Mesenchymal stem cell (in vitro differentiated cells and primary cell): ENCODE measurements around the gene MZF1.

Source experiments
- DNase-seq: peaks from one replicate; pipeline ENCODE4 v3.0.0-alpha.2; 2013
- H2AFZ ChIP-seq: one replicate; pipeline ENCODE4 v1.6.1; 2013; ENCODE audit warnings: low read depth, mild to moderate bottlenecking, control low read depth, inconsistent platforms, low read length, moderate library complexity
- H2AK5ac ChIP-seq: 2 replicates; pipeline ENCODE4 v1.6.1; 2013; ENCODE audit warnings: low read length, moderate library complexity, mild to moderate bottlenecking, inconsistent platforms; ENCODE audit not compliant: severe bottlenecking
- H2BK120ac ChIP-seq: one replicate; pipeline ENCODE4 v1.6.1; 2013; ENCODE audit warnings: low read depth, mild to moderate bottlenecking, inconsistent platforms, low read length, moderate library complexity
- H2BK12ac ChIP-seq, 2 experiments: one replicate each; pipeline ENCODE4 v1.6.1; 2013; ENCODE audit warnings: inconsistent platforms in 2 of 2, low read length in 2 of 2, mild to moderate bottlenecking in 2 of 2, moderate library complexity in 2 of 2, control low read depth in 1 of 2
- H2BK15ac ChIP-seq: one replicate; pipeline ENCODE4 v1.6.1; 2013; ENCODE audit warnings: mild to moderate bottlenecking, low read depth, inconsistent platforms; ENCODE audit not compliant: poor library complexity, severe bottlenecking
- H2BK5ac ChIP-seq: 2 replicates; pipeline ENCODE4 v1.6.1; 2013; ENCODE audit warnings: low read depth, mild to moderate bottlenecking, low read length, control low read depth, inconsistent platforms; ENCODE audit not compliant: poor library complexity, severe bottlenecking
- H3K14ac ChIP-seq, 2 experiments: one replicate each; pipeline ENCODE4 v1.6.1; 2013; ENCODE audit warnings: inconsistent platforms in 2 of 2, low read length in 2 of 2, control low read depth in 1 of 2, mild to moderate bottlenecking in 1 of 2, moderate library complexity in 1 of 2
- H3K18ac ChIP-seq, 2 experiments: one replicate each; pipeline ENCODE4 v1.6.1; 2013; ENCODE audit warnings: inconsistent platforms in 2 of 2, low read length in 2 of 2, control low read depth in 1 of 2, low read depth in 1 of 2, mild to moderate bottlenecking in 1 of 2
- H3K23ac ChIP-seq, 2 experiments: one replicate each; pipeline ENCODE4 v1.6.1; 2013; ENCODE audit warnings: inconsistent platforms in 2 of 2, low read length in 2 of 2, mild to moderate bottlenecking in 2 of 2, moderate library complexity in 2 of 2, control low read depth in 1 of 2
- H3K27ac ChIP-seq: 2 replicates; pipeline ENCODE4 v1.5.1; 2013; ENCODE audit warnings: mild to moderate bottlenecking, moderate library complexity, low read length, control low read depth, inconsistent platforms; ENCODE audit not compliant: poor library complexity, severe bottlenecking
- H3K27me3 ChIP-seq, 2 experiments: 2 replicates each; pipeline versions ENCODE4 v1.6.1 to v1.7.0; 2013; ENCODE audit warnings: low read length in 2 of 2, mild to moderate bottlenecking in 2 of 2, moderate library complexity in 2 of 2, control low read depth in 1 of 2, inconsistent platforms in 1 of 2; ENCODE audit not compliant: control insufficient read depth in 1 of 2, insufficient read depth in 1 of 2
- H3K36me3 ChIP-seq, 2 experiments: 2 replicates each; pipeline versions ENCODE4 v1.6.1 to v1.7.0; 2013; ENCODE audit warnings: low read length in 2 of 2, control low read depth in 1 of 2, inconsistent platforms in 1 of 2, low read depth in 1 of 2, mild to moderate bottlenecking in 1 of 2; ENCODE audit not compliant: insufficient read depth in 2 of 2, control insufficient read depth in 1 of 2
- H3K4ac ChIP-seq, 2 experiments: one replicate each; pipeline ENCODE4 v1.6.1; 2013; ENCODE audit warnings: inconsistent platforms in 2 of 2, low read length in 2 of 2, mild to moderate bottlenecking in 2 of 2, moderate library complexity in 2 of 2, control low read depth in 1 of 2, low read depth in 1 of 2
- H3K4me1 ChIP-seq: 2 replicates; pipeline ENCODE4 v1.6.1; 2013; ENCODE audit warnings: low read depth, low read length, control low read depth; ENCODE audit not compliant: control insufficient read depth, insufficient read depth
- H3K4me2 ChIP-seq: 2 replicates; pipeline ENCODE4 v1.6.1; 2013; ENCODE audit warnings: low read length, mild to moderate bottlenecking, inconsistent platforms; ENCODE audit not compliant: poor library complexity, severe bottlenecking
- H3K4me3 ChIP-seq, 2 experiments: 2 replicates each; pipeline versions ENCODE4 v1.5.1 to v1.7.0; 2013; ENCODE audit warnings: low read length in 2 of 2, mild to moderate bottlenecking in 2 of 2, control low read depth in 1 of 2, low read depth in 1 of 2; ENCODE audit not compliant: insufficient read depth in 1 of 2
- H3K79me1 ChIP-seq: replicated peaks from 2 replicates; pipeline ENCODE4 v1.6.1; 2013; ENCODE audit warnings: mild to moderate bottlenecking, control low read depth, low read length, inconsistent platforms; ENCODE audit not compliant: poor library complexity, severe bottlenecking
- H3K9ac ChIP-seq: 2 replicates; pipeline ENCODE4 v1.7.0; 2013; ENCODE audit warnings: mild to moderate bottlenecking, low read length, moderate library complexity
- H3K9me3 ChIP-seq: 2 replicates; pipeline ENCODE4 v1.7.0; 2013; ENCODE audit warnings: mild to moderate bottlenecking, low read length; ENCODE audit not compliant: control insufficient read depth
- H4K8ac ChIP-seq: one replicate; pipeline ENCODE4 v1.6.1; 2013; ENCODE audit warnings: inconsistent platforms, mild to moderate bottlenecking, low read length, moderate library complexity
- H4K91ac ChIP-seq: one replicate; pipeline ENCODE4 v1.6.1; 2013; ENCODE audit warnings: mild to moderate bottlenecking, low read length, inconsistent platforms
- WGBS: methylation state at CpG from one replicate; pipeline ENCODE4 v1.1.7; 2013; ENCODE audit warnings: mixed read lengths; 5-methylcytosine and 5-hydroxymethylcytosine counted together

The MZF1 gene

DNA sequence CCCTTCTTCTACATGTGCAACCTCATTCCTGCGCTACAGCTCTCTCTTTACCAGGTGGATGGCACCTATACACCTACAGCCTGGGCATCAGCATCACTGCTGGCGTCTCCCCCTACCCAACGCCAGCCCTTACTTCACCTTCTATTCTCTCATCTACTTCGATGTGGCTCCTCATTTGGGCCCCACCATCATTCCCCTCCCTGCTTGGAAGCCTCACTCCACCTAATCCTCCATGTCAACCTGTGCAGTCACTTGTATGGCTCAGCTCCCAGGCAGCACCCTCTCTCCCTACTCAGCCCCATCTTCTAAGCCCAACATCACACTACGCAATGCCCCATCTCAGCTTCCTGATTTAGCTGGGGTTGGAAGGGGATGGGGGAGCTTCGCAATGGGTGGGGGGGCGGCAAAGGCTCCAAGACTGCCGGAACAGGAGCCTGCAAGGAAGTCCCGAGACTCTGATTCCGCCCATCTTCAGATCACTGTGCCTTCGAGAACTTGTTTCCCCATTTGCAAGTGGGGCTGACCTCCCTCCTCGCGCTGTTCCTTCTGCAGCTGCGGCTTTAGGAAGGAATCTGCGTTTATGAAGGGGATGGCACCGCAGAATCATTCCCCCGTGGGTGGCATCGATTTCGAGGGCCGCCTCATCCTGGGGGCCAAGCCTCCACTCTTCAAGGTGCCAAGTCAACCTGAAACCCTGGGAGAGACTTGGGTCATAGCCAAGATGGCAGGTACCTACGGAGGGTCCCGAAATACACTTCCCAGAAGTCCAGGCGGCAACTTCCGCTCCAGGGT, 913 bp downstream of the MZF1 start:
- Histone ChIP-seq H3K36me3 (peaks cover 32 to 48% of the 10 kb centered on the region in 2 experiments), H3K4me1 (peaks cover 8% of the 10 kb centered on the region), H2BK15ac (no peak overlapping the region), H2AFZ (peak overlapping the region; percentile 3), H3K9ac (peak overlapping the region; percentile 99), H3K18ac (peak overlapping the region in 1 of 2 experiments; percentile 96), H3K9me3 (no peaks in the 10 kb centered on the region), H3K4ac (peak overlapping the region in 1 of 2 experiments; percentile 14), H3K79me1 (peaks cover 33% of the 10 kb centered on the region), H3K4me3 (peak overlapping the region; percentile 43 to 91), H2BK5ac (no peak overlapping the region), H3K27ac (peak overlapping the region; percentile 33), H3K14ac (no peak overlapping the region), H3K23ac (no peak overlapping the region), H4K8ac (peak overlapping the region; percentile 98), H2AK5ac (no peak overlapping the region), H3K27me3 (no peaks in the 10 kb centered on the region), H2BK12ac (no peak overlapping the region), H3K4me2 (peak overlapping the region; percentile 79), H2BK120ac (no peak overlapping the region), H4K91ac (no peak overlapping the region)
- WGBS = 58% methylated on average over 24 of the region's 24 CpGs
- no peak for DNase-seq

DNA sequence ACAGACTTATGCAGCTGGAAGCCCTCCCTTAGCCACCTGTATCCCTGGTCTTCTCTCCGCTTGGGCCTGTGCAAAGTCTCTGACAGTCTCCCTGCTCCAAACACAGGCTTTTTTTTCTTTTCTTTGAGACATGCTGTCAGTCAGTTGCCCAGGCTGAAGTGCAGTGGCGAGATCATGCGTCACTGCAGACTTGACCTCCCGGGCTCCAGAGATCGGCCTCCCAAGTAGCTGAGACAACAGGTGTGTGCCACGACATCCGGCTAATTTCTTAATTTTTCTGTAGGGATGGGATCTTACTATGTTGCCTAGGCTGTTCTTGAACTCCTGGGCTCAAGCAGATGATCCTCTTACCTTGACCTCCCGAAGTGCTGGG, 1.6 kb downstream of the MZF1 start:
- no peaks in the 10 kb centered on the region for H3K9me3 ChIP-seq
- no peak overlapping the region for H3K4me3 ChIP-seq
- H4K91ac ChIP-seq = no peak overlapping the region
- H2BK5ac ChIP-seq = no peak overlapping the region
- H3K79me1 ChIP-seq = peaks cover 33% of the 10 kb centered on the region
- DNase-seq = no peak
- no peak overlapping the region for H4K8ac ChIP-seq
- no peak overlapping the region for H2BK12ac ChIP-seq
- H3K23ac ChIP-seq = no peak overlapping the region
- H3K27ac ChIP-seq = no peak overlapping the region
- no peak overlapping the region for H3K4ac ChIP-seq
- H3K4me1 ChIP-seq = peaks cover 8% of the 10 kb centered on the region
- 97% methylated on average over 8 of the region's 8 CpGs for WGBS
- no peaks in the 10 kb centered on the region for H3K27me3 ChIP-seq
- no peak overlapping the region for H2AK5ac ChIP-seq
- H3K4me2 ChIP-seq = no peak overlapping the region
- no peak overlapping the region for H2BK15ac ChIP-seq
- H3K36me3 ChIP-seq = peaks cover 37 to 54% of the 10 kb centered on the region in 2 experiments
- no peak overlapping the region for H2AFZ ChIP-seq
- peak overlapping the region; percentile 99 for H3K9ac ChIP-seq
- H2BK120ac ChIP-seq = no peak overlapping the region
- H3K18ac ChIP-seq = no peak overlapping the region
- H3K14ac ChIP-seq = no peak overlapping the region

DNA sequence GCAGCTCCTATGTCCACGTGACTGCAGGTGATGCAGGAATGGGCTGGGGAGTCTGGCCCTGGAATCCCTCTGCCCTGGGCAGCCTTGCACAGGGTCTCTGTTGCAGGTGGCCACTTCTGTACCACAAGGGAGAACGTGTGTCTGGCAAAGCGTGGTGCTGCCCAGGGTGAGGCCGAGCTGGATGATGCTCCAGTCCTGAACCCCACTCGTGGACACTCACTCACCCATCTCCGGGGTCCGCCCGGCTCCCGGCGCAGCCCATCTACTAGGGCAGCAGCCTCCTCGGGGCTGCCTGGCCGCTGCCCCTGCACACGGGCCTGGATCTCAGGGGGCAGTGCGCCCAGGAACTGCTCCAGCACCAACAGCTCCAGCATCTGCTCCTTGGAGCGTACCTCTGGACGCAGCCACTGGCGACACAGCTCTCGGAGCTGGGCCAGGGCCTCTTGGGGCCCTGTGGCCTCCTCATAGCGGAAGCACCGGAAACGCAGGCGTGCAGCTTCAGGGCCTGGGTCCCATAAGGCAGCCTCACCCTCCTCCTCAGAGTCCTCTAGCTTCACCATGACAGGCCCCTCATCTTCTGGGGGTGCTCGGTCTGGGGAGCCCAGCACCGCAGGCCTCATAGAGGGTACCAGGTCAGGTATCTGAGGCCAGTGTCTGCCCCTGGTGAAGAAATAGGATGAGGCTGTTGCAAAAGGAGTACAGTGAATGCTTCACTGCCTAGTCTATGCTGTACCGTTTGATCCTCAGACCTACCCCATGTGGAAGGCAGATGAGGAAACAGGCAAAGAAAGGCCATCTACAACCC, 2.2 kb downstream of the MZF1 start:
- H2BK15ac ChIP-seq = no peak overlapping the region
- H4K91ac ChIP-seq = no peak overlapping the region
- H3K4me2 ChIP-seq = no peak overlapping the region
- no peak overlapping the region for H3K18ac ChIP-seq
- H3K4me1 ChIP-seq = peaks cover 8% of the 10 kb centered on the region
- H2BK5ac ChIP-seq = no peak overlapping the region
- H3K4ac ChIP-seq = no peak overlapping the region
- H3K27ac ChIP-seq = no peak overlapping the region
- no peak overlapping the region for H3K4me3 ChIP-seq
- H3K23ac ChIP-seq = no peak overlapping the region
- DNase-seq = no peak
- peaks cover 33% of the 10 kb centered on the region for H3K79me1 ChIP-seq
- H3K36me3 ChIP-seq = peaks cover 37 to 59% of the 10 kb centered on the region in 2 experiments
- 93% methylated on average over 25 of the region's 25 CpGs for WGBS
- no peak overlapping the region for H2AK5ac ChIP-seq
- no peak overlapping the region for H3K9ac ChIP-seq
- H2BK120ac ChIP-seq = no peak overlapping the region
- H4K8ac ChIP-seq = no peak overlapping the region
- H3K27me3 ChIP-seq = no peaks in the 10 kb centered on the region
- no peaks in the 10 kb centered on the region for H3K9me3 ChIP-seq
- H2AFZ ChIP-seq = no peak overlapping the region
- H2BK12ac ChIP-seq = no peak overlapping the region
- H3K14ac ChIP-seq = no peak overlapping the region

DNA sequence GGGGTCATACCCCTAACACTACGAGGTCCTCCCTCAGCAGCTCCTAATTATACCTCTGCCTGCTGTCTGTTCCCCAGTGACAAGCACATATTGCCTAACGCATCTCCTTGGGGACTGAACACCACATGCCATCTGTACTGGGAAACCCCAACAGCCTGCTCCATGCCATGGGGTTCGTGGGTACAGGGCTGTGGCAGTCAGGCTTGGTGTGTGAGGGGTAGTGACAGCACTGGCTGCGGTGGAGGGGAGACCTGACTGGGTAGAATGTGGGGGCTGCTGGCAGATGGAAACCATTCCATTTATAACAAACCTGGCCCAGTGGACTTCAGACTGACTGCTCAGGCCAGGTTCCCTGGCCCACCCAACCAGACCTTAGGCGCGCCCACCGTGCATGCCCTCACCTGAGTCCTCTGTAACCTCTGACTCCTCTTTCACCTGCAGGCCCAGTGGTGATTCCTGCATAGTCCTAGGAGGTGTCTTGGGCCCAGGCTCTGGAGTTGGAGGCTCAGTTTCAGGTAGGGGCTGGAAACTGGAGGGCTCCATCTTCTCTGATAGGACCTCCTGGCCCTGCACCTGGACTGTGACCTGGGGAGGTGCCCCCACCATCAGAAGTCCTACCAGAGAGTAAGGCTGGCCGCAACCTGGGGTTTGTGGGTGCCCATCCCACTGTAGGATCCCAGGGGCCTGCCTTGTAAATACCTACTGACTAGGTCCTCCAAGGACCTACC, 3.0 kb downstream of the MZF1 start:
- no peak overlapping the region for H4K8ac ChIP-seq
- no peak overlapping the region for H3K4ac ChIP-seq
- no peak overlapping the region for H2BK5ac ChIP-seq
- H3K79me1 ChIP-seq = peaks cover 33% of the 10 kb centered on the region
- peaks cover 8% of the 10 kb centered on the region for H3K4me1 ChIP-seq
- no peak overlapping the region for H2AK5ac ChIP-seq
- no peak overlapping the region for H2BK120ac ChIP-seq
- H3K27ac ChIP-seq = no peak overlapping the region
- H3K4me3 ChIP-seq = no peak overlapping the region
- H2AFZ ChIP-seq = no peak overlapping the region
- H3K18ac ChIP-seq = no peak overlapping the region
- H3K27me3 ChIP-seq = no peaks in the 10 kb centered on the region
- H3K4me2 ChIP-seq = no peak overlapping the region
- no peak for DNase-seq
- peak overlapping the region; percentile 18 for H4K91ac ChIP-seq
- H3K23ac ChIP-seq = no peak overlapping the region
- no peaks in the 10 kb centered on the region for H3K9me3 ChIP-seq
- H2BK12ac ChIP-seq = no peak overlapping the region
- no peak overlapping the region for H3K9ac ChIP-seq
- WGBS = 89% methylated on average over 6 of the region's 8 CpGs
- H3K14ac ChIP-seq = no peak overlapping the region
- no peak overlapping the region for H2BK15ac ChIP-seq
- H3K36me3 ChIP-seq = peaks cover 37 to 59% of the 10 kb centered on the region in 2 experiments
